Mesenteric fat pad (tissue), 1 donor: ENCODE data around the gene ZSWIM7. TPM values are rescaled to one million over a fixed set of nuclear protein-coding genes. Genes with fewer than 3 reads are reported as not detected.
A peak's percentile ranks its signal among the peaks of the same experiment; 100 is the strongest.

ENCODE experiments used
- DNase-seq: peaks from one replicate; pipeline ENCODE4 v3.0.0-alpha.2; 2020; ENCODE audit warnings: low spot score
- total RNA-seq: library from RNA; stranded (reverse); fragmentation: NEBNext Ultra II Directional; extraction: Animal tissue kit (Norgen Biotek cat#: 25700); gene quantifications from one replicate; pipeline ENCODE4 v1.2.1, GENCODE V29; 2021
- donor health status: DM: yes; HTN: yes; CAD: no.

Gene ZSWIM7
- total RNA-seq, 1 donor from 2014 or later, result 34.0 TPM

DNA sequence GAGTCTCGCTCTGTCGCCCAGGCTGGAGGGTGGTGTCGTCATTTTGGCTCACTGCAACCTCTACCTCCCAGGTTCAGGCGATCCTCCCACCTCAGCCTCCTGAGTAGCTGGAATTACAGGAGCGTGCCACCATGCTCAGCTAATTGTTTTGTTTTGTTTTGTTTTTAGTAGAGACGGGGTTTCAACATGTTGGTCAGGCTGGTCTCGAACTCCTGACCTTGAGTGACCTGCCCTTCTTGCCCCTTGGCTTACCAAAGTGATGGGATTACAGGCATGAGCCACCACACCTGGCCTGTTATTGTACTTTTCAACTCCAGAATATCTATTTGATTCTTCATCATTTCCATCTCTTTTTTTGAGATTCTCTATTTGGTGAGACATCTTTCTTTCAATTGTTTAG is 63.6 kb downstream of the ZSWIM7 start:
- DNase-seq, result no peak

DNA sequence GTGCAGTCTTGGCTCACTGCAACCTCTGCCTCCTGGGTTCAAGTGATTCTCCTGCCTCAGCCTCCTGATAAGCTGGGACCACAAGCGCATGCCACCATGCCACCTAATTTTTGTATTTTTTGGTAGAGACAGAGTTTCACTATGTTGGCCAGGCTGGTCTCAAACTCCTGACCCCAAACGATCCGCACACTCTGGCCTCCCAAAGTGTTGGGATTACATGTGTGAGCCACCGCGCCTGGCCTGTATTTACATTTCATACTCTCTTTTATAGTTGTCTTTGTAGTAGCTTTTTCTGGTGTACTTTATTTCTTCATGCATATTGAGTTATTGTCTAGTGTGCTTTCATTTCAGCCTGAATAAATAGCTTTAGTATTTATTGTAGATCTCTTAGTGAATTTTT is 64.6 kb downstream of the ZSWIM7 start:
- DNase-seq, result no peak

DNA sequence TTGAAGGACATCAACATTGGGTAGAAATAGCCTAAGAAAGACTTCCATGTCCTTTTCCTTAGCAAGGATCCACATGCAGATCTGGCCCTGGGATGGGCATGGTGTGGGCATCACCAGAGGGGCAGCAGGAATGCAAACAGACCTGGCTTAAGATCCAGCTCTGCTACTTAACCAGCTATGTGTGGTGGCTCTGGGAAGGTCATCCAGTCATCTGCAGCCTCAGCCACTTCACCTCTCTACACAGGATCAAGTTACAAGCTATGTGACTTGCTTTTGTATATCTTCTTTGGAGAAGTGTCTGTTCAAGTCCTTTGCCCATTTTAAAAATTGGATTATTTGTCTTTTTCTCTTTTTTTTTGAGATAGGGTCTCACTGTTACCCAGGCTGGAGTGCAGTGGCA is 68.1 kb downstream of the ZSWIM7 start:
- no peak for DNase-seq

DNA sequence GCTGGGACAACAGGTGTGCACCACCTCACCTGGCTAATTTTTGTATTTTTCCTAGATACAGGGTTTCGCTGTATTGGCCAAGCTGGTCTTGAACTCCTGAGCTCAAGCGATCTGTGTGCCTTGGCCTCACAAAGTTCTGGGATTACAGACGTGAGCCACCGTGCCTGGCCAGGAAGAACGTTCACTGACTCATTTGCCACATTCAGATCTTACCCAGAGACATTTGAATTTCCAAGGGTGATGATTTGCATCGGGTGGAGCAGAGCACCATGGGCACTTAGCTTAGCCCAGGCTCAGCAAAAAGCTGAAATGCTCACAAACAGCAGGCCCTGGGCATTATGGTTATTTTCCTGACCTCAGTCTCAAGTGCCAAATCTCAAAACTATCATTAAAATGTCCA is 69.1 kb downstream of the ZSWIM7 start:
- no peak for DNase-seq

DNA sequence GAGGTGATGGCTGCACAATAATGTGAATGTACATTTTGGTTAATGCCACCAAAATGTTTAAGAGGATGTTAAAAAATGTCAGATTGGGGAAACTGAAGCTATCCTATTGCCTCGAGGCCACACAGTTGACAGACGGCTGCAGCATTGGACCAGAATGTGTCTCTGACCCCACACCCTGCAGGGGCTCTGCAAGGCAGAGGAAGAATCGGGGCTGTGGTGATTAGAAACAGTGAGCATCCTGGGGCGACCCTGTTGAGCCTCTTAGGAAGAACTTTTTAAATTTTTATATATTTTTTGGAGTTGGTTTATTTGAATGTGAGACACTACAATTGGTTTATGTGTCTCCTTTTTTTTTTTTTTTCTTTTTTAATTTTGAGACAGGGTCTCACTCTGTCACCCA is 69.6 kb downstream of the ZSWIM7 start:
- DNase-seq, result no peak

DNA sequence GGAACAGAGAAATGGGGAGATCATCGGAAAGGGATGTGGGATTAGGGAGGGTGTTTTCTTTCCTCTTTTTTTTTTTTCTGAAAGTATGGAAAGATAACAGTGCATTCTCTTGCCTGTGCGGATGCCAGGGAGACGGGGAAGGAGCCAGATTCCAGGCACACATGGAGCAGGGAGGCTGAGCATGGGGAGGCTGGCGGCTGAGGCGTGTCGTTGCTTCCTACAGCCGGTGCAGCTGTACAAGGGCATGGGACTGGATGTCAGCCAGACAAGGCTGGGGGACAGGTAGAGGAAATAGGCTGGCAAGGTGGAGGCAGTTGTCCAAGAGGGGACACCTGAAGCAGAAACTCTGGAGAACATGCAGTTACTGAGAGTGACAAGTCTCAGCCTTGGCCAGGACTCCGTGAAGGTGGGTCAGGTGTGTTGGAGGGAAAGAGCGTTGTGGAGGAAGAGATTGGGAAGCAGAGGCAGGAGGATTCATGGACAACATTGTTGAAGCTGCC is 71.2 kb downstream of the ZSWIM7 start:
- peak; percentile 39 for DNase-seq

Other genes starting within 250 kb of the ZSWIM7 start
- 0.55 TPM for gene ADORA2B, start 54.6 kb downstream of the ZSWIM7 start, total RNA-seq
- gene TTC19, start 120 bp upstream of the ZSWIM7 start, total RNA-seq, result 27.0 TPM
- gene NCOR1, start 215.8 kb upstream of the ZSWIM7 start, total RNA-seq, result 142 TPM
- 42.9 TPM for gene PIGL, start 217.5 kb upstream of the ZSWIM7 start, total RNA-seq